Left ventricle myocardium inferior (tissue), 1 donor: ENCODE results near the gene RAD51B. TPM values are rescaled to one million over a fixed set of nuclear protein-coding genes. Genes with fewer than 3 reads are reported as not detected.

Experiments used
- DNase-seq: peaks from one replicate; pipeline ENCODE4 v3.0.0-alpha.2; 2020
- H3K27ac ChIP-seq: fragments of 200-600 bp; replicated peaks from 2 replicates; pipeline ENCODE4 v1.8.0; 2021
- H3K27me3 ChIP-seq: fragments of 200-600 bp; 2 replicates; pipeline ENCODE4 v1.8.0; 2021; ENCODE audit warnings: low read depth
- H3K36me3 ChIP-seq: fragments of 200-600 bp; 2 replicates; pipeline ENCODE4 v1.8.0; 2021
- H3K4me1 ChIP-seq: fragments of 200-600 bp; 2 replicates; pipeline ENCODE4 v1.8.0; 2021
- H3K4me3 ChIP-seq: fragments of 200-600 bp; 2 replicates; pipeline ENCODE4 v1.8.0; 2021; ENCODE audit warnings: mild to moderate bottlenecking, moderate library complexity
- H3K9me3 ChIP-seq: fragments of 200-600 bp; replicated peaks from 2 replicates; pipeline ENCODE4 v1.8.0; 2021
- CTCF ChIP-seq: fragments of 200-600 bp; IDR thresholded peaks from 2 replicates; pipeline ENCODE4 v1.8.0; 2021; ENCODE audit warnings: antibody characterized with exemption, mild to moderate bottlenecking, borderline replicate concordance
- intact Hi-C: fragments of 100-400 bp; cut with micrococcal nuclease; formaldehyde crosslinking; loops from one replicate; pipeline ENCODE4 v1.11.0; 2022
- total RNA-seq: library from RNA; stranded (reverse); fragmentation: NEBNext Ultra II Directional; extraction: Animal tissue kit (Norgen Biotek cat#: 25700); gene quantifications from one replicate; pipeline ENCODE4 v1.2.1, GENCODE V29; 2021
- donor health status: DM: no; HTN: yes; CAD: no; lungs with severe emphysema.

Gene RAD51B
- total RNA-seq, 1 donor from 2014 or later = 2.4 TPM

- Histone ChIP-seq H3K27me3 (no peaks in the 10 kb centered on the region), H3K4me3 (no peak overlapping the region), H3K36me3 (no peaks in the 10 kb centered on the region), H3K4me1 (peaks cover 79% of the 10 kb centered on the region), H3K9me3 (no peaks in the 10 kb centered on the region), H3K27ac (peak overlapping the region; percentile 97)
- TF ChIP-seq CTCF = no peak
- peak; percentile 55 for DNase-seq
- intact Hi-C loops = no loop called here
These were observed 724.7 kb downstream of the RAD51B start for GRCh38 chr14:68544081-68544892.

GRCh38 chr14:68546839-68547238 is 727.3 kb downstream of the RAD51B start:
- no peak overlapping the region for H3K4me3 ChIP-seq

GRCh38 chr14:68547305-68548193 is 728.0 kb downstream of the RAD51B start:
- Histone ChIP-seq H3K27me3 (no peaks in the 10 kb centered on the region), H3K4me1 (peaks cover 89% of the 10 kb centered on the region), H3K4me3 (no peak overlapping the region), H3K27ac (peak overlapping the region; percentile 97), H3K36me3 (no peaks in the 10 kb centered on the region), H3K9me3 (no peaks in the 10 kb centered on the region)
- intact Hi-C loops = no loop called here
- DNase-seq = no peak
- no peak for TF ChIP-seq CTCF

More at GRCh38 chr14:68546839-68547238, 727.3 kb downstream of the RAD51B start:
- no peak for DNase-seq
- Histone ChIP-seq H3K9me3 (no peaks in the 10 kb centered on the region), H3K4me1 (peaks cover 82% of the 10 kb centered on the region), H3K36me3 (no peaks in the 10 kb centered on the region), H3K27me3 (no peaks in the 10 kb centered on the region), H3K27ac (peak overlapping the region; percentile 97)
- no peak for TF ChIP-seq CTCF
- intact Hi-C loops = no loop called here

- peak; percentile 90 for DNase-seq
- H3K27ac ChIP-seq = peak overlapping the region; percentile 97
- H3K36me3 ChIP-seq = no peaks in the 10 kb centered on the region
- no peak for TF ChIP-seq CTCF
- intact Hi-C loops = no loop called here
- H3K4me3 ChIP-seq = no peak overlapping the region
- peaks cover 93% of the 10 kb centered on the region for H3K4me1 ChIP-seq
- no peaks in the 10 kb centered on the region for H3K9me3 ChIP-seq
- H3K27me3 ChIP-seq = no peaks in the 10 kb centered on the region
These were observed 728.9 kb downstream of the RAD51B start for GRCh38 chr14:68548194-68549076.

- TF ChIP-seq CTCF = no peak
- intact Hi-C loops = no loop called here
- no peaks in the 10 kb centered on the region for H3K27me3 ChIP-seq
- H3K4me1 ChIP-seq = peaks cover 94% of the 10 kb centered on the region
- peak overlapping the region; percentile 75 for H3K27ac ChIP-seq
- no peak for DNase-seq
- H3K9me3 ChIP-seq = no peaks in the 10 kb centered on the region
- no peaks in the 10 kb centered on the region for H3K36me3 ChIP-seq
- no peak overlapping the region for H3K4me3 ChIP-seq
These were observed 730.7 kb downstream of the RAD51B start for GRCh38 chr14:68550338-68550715.
